Hepatocyte (in vitro differentiated cells): ENCODE results near the gene PCDH8. TPM values are rescaled to one million over a fixed set of nuclear protein-coding genes. Genes with fewer than 3 reads are reported as not detected.

ENCODE experiments used
- DNase-seq: peaks from one replicate; pipeline ENCODE4 v3.0.0-alpha.2; 2016; ENCODE audit warnings: low spot score
- H2AFZ ChIP-seq: fragments of 200-600 bp; sonication (generic); 2 replicates; pipeline ENCODE4 v1.6.0; 2016; ENCODE audit warnings: antibody characterized with exemption, mild to moderate bottlenecking
- H3K27ac ChIP-seq: fragments of 200-600 bp; sonication (generic); 2 replicates; pipeline ENCODE4 v1.5.1; 2016; ENCODE audit warnings: mild to moderate bottlenecking
- H3K27me3 ChIP-seq: fragments of 200-600 bp; sonication (generic); 2 replicates; pipeline ENCODE4 v1.6.1; 2016
- H3K36me3 ChIP-seq: fragments of 200-600 bp; sonication (generic); replicated peaks from 2 replicates; pipeline ENCODE4 v1.5.1; 2016; ENCODE audit warnings: low read depth; ENCODE audit not compliant: insufficient read depth
- H3K4me1 ChIP-seq: fragments of 200-600 bp; sonication (generic); 2 replicates; pipeline ENCODE4 v1.5.1; 2016; ENCODE audit warnings: mild to moderate bottlenecking, moderate library complexity; ENCODE audit not compliant: insufficient read depth
- H3K4me2 ChIP-seq: fragments of 200-600 bp; sonication (generic); 2 replicates; pipeline ENCODE4 v1.6.0; 2016
- H3K4me3 ChIP-seq: fragments of 200-600 bp; sonication (generic); 2 replicates; pipeline ENCODE4 v1.5.1; 2016; ENCODE audit warnings: mild to moderate bottlenecking
- H3K79me2 ChIP-seq: fragments of 200-600 bp; sonication (generic); 2 replicates; pipeline ENCODE4 v1.6.0; 2017; ENCODE audit warnings: mild to moderate bottlenecking
- H3K9me2 ChIP-seq: fragments of 200-600 bp; sonication (generic); replicated peaks from 2 replicates; pipeline ENCODE4 v1.6.0; 2017; ENCODE audit warnings: mild to moderate bottlenecking; ENCODE audit not compliant: insufficient read depth
- H3K9me3 ChIP-seq: fragments of 200-600 bp; sonication (generic); 2 replicates; pipeline ENCODE4 v1.5.1; 2016; ENCODE audit warnings: low read depth, mild to moderate bottlenecking
- H4K20me1 ChIP-seq: fragments of 200-600 bp; sonication (generic); 2 replicates; pipeline ENCODE4 v1.6.0; 2016; ENCODE audit warnings: mild to moderate bottlenecking; ENCODE audit not compliant: insufficient read depth, poor library complexity, severe bottlenecking
- CTCF ChIP-seq: fragments of 200-600 bp; sonication (generic); IDR thresholded peaks from 2 replicates; pipeline ENCODE4 v1.5.1; 2016; ENCODE audit warnings: antibody characterized with exemption, mild to moderate bottlenecking; ENCODE audit not compliant: poor library complexity
- EZH2 ChIP-seq: fragments of 200-600 bp; sonication (generic); IDR thresholded peaks from 2 replicates; pipeline ENCODE4 v1.6.1; 2016; ENCODE audit warnings: antibody characterized with exemption, mild to moderate bottlenecking, borderline replicate concordance
- EZH2phosphoT487 ChIP-seq: fragments of 200-600 bp; sonication (generic); IDR thresholded peaks from one replicate; pipeline ENCODE4 v1.6.1; 2018; ENCODE audit warnings: antibody characterized with exemption, mild to moderate bottlenecking, low read depth, moderate library complexity; ENCODE audit not compliant: unreplicated experiment, severe bottlenecking
- WGBS: methylation state at CpG from one replicate; pipeline ENCODE4 v1.1.6; 2016; ENCODE audit warnings: low lambda C conversion rate; ENCODE audit errors: missing lambda C conversion rate; 5-methylcytosine and 5-hydroxymethylcytosine counted together
- polyA plus RNA-seq: library from polyadenylated mRNA; unstranded; fragments of >200 nt; fragmentation: Nextera tagmentation; extraction: Ambion mirVana; gene quantifications from 2 replicates; pipeline ENCODE4 v1.2.1, GENCODE V29; 2016
- total RNA-seq: library from RNA; depleted of rRNA; stranded (reverse); fragments of >200 nt; gene quantifications from 2 replicates; pipeline ENCODE4 v1.2.3, GENCODE V29; 2014

PCDH8 gene
- total and polyA plus RNA-seq, 2 experiments from 2014 or later = 0.19 to 0.37 TPM

GRCh38 chr13:52845766-52846566, 2.5 kb downstream of the PCDH8 start:
- Histone ChIP-seq H3K27me3 (peaks cover 79% of the 10 kb centered on the region), H3K4me2 (peak overlapping the region; percentile 89)
- peak; percentile 42 for TF ChIP-seq CTCF
- no peak for TF ChIP-seq EZH2phosphoT487
- TF ChIP-seq EZH2 = peak; percentile 61

GRCh38 chr13:52845334-52845761, 3.1 kb downstream of the PCDH8 start:
- no peaks in the 10 kb centered on the region for H3K9me2 ChIP-seq
- 26% methylated on average over 16 of the region's 16 CpGs for WGBS
- H3K27ac ChIP-seq = no peak overlapping the region
- peaks cover 83% of the 10 kb centered on the region for H3K27me3 ChIP-seq
- H2AFZ ChIP-seq = no peak overlapping the region
- H3K9me3 ChIP-seq = no peaks in the 10 kb centered on the region
- no peak overlapping the region for H3K4me3 ChIP-seq
- H3K4me2 ChIP-seq = peak overlapping the region; percentile 89
- DNase-seq = no peak
- H3K4me1 ChIP-seq = peaks cover 7% of the 10 kb centered on the region
- no peak for TF ChIP-seq EZH2
- no peak for TF ChIP-seq EZH2phosphoT487
- peak; percentile 8 for TF ChIP-seq CTCF
- H3K36me3 ChIP-seq = no peaks in the 10 kb centered on the region
- H4K20me1 ChIP-seq = no peaks in the 10 kb centered on the region
- H3K79me2 ChIP-seq = no peaks in the 10 kb centered on the region

More at GRCh38 chr13:52845766-52846566, 2.5 kb downstream of the PCDH8 start:
- H3K9me3 ChIP-seq = no peaks in the 10 kb centered on the region
- H2AFZ ChIP-seq = no peak overlapping the region
- DNase-seq = peak; percentile 69
- H3K4me1 ChIP-seq = peaks cover 7% of the 10 kb centered on the region
- no peaks in the 10 kb centered on the region for H3K9me2 ChIP-seq
- H3K4me3 ChIP-seq = no peak overlapping the region
- H3K79me2 ChIP-seq = no peaks in the 10 kb centered on the region
- no peaks in the 10 kb centered on the region for H3K36me3 ChIP-seq
- H3K27ac ChIP-seq = no peak overlapping the region
- H4K20me1 ChIP-seq = no peaks in the 10 kb centered on the region
- WGBS = 11% methylated on average over 83 of the region's 98 CpGs

- Histone ChIP-seq H4K20me1 (no peaks in the 10 kb centered on the region), H3K27ac (no peak overlapping the region), H3K4me1 (peaks cover 7% of the 10 kb centered on the region), H2AFZ (no peak overlapping the region), H3K27me3 (peaks cover 83% of the 10 kb centered on the region), H3K9me3 (no peaks in the 10 kb centered on the region), H3K79me2 (no peaks in the 10 kb centered on the region), H3K36me3 (no peaks in the 10 kb centered on the region), H3K9me2 (no peaks in the 10 kb centered on the region), H3K4me2 (no peak overlapping the region), H3K4me3 (no peak overlapping the region)
- WGBS = 91% methylated on average over 11 of the region's 11 CpGs
- no peak for DNase-seq
- TF ChIP-seq CTCF (no peak), EZH2phosphoT487 (no peak), EZH2 (no peak)
These were observed 3.6 kb downstream of the PCDH8 start for GRCh38 chr13:52844836-52845235.
